IMR-90 (cell line): ENCODE data around the gene ADGRA3. TPM values are rescaled to one million over a fixed set of nuclear protein-coding genes. Genes with fewer than 3 reads are reported as not detected.

Source experiments
- ATAC-seq: fragments of 200-7000 bp; cut with Tn5 transposase; 2 replicates; pipeline ENCODE4 v1.9.1; 2020; ENCODE audit warnings: low read depth, mild to moderate bottlenecking, moderate library complexity
- BruUV-seq: library from RNA; stranded (reverse); fragments of 400-500 nt; replicated peaks from 2 replicates; lab custom pipeline; 2021; lab: Mats Ljungman, UMichigan
- CTCF ChIA-PET: fragments of 300-600 bp; formaldehyde crosslinking; extraction: SDS; loops from one replicate; lab custom pipeline; 2021; ENCODE audit warnings: antibody characterized with exemption; lab: Yijun Ruan, JAX
- POLR2A ChIA-PET: fragments of 300-600 bp; sonication (Branson Sonifier 250); formaldehyde crosslinking; loops from one replicate; lab custom pipeline; 2022; ENCODE audit warnings: antibody characterized with exemption; ENCODE audit not compliant: unreplicated experiment; lab: Charles Lee
- DNase-seq: peaks from one replicate; pipeline ENCODE4 v3.0.0; 2013
- H2AFZ ChIP-seq: replicated peaks from 2 replicates; pipeline ENCODE3; 2013; ENCODE audit warnings: low read length, mild to moderate bottlenecking; ENCODE audit not compliant: poor library complexity
- H2AK5ac ChIP-seq: 2 replicates; pipeline ENCODE4 v1.6.1; 2013; ENCODE audit warnings: low read depth, low read length, inconsistent platforms
- H2AK9ac ChIP-seq: replicated peaks from 2 replicates; pipeline ENCODE3; 2013; ENCODE audit warnings: mild to moderate bottlenecking, low read depth, low read length, moderate library complexity; ENCODE audit not compliant: poor library complexity
- H2BK120ac ChIP-seq: 2 replicates; pipeline ENCODE4 v1.6.1; 2013; ENCODE audit warnings: low read depth, low read length, inconsistent platforms
- H2BK15ac ChIP-seq: 3 replicates; pipeline ENCODE4 v1.6.1; 2013; ENCODE audit warnings: low read depth, low read length, inconsistent platforms
- H2BK20ac ChIP-seq: 2 replicates; pipeline ENCODE4 v1.6.1; 2013; ENCODE audit warnings: low read depth, mild to moderate bottlenecking, inconsistent platforms, low read length, moderate library complexity
- H2BK5ac ChIP-seq: 2 replicates; pipeline ENCODE4 v1.6.1; 2013; ENCODE audit warnings: mild to moderate bottlenecking, low read depth, low read length, inconsistent platforms; ENCODE audit not compliant: poor library complexity, severe bottlenecking
- H3K14ac ChIP-seq: replicated peaks from 2 replicates; pipeline ENCODE4 v1.6.1; 2013; ENCODE audit warnings: low read depth, low read length, inconsistent platforms
- H3K18ac ChIP-seq: 2 replicates; pipeline ENCODE4 v1.6.1; 2013; ENCODE audit warnings: low read depth, low read length, control low read depth
- H3K23ac ChIP-seq: 2 replicates; pipeline ENCODE4 v1.6.1; 2013; ENCODE audit warnings: low read depth, low read length, inconsistent platforms
- H3K27ac ChIP-seq: 2 replicates; pipeline ENCODE4 v1.5.1; 2013; ENCODE audit warnings: mild to moderate bottlenecking, control low read depth, low read length; ENCODE audit not compliant: insufficient read depth
- H3K27me3 ChIP-seq: 2 replicates; pipeline ENCODE4 v1.6.1; 2013; ENCODE audit warnings: low read length; ENCODE audit not compliant: control insufficient read depth, insufficient read depth
- H3K36me3 ChIP-seq: 2 replicates; pipeline ENCODE4 v1.6.1; 2013; ENCODE audit warnings: low read length, mixed read lengths; ENCODE audit not compliant: control insufficient read depth, insufficient read depth
- H3K4ac ChIP-seq: 2 replicates; pipeline ENCODE4 v1.6.1; 2013; ENCODE audit warnings: low read depth, low read length, inconsistent platforms
- H3K4me1 ChIP-seq: 2 replicates; pipeline ENCODE4 v1.6.1; 2013; ENCODE audit warnings: low read length, mixed read lengths; ENCODE audit not compliant: control insufficient read depth, insufficient read depth
- H3K4me2 ChIP-seq: 2 replicates; pipeline ENCODE4 v1.6.1; 2013; ENCODE audit warnings: low read depth, mild to moderate bottlenecking, control low read depth, low read length, moderate library complexity
- H3K4me3 ChIP-seq: 2 replicates; pipeline ENCODE4 v1.5.1; 2013; ENCODE audit warnings: low read depth, mild to moderate bottlenecking, control low read depth, low read length, moderate library complexity; ENCODE audit not compliant: insufficient read depth
- H3K56ac ChIP-seq: 2 replicates; pipeline ENCODE4 v1.6.1; 2013; ENCODE audit warnings: low read length, inconsistent platforms; ENCODE audit not compliant: insufficient read depth; ENCODE audit errors: extremely low read depth
- H3K79me1 ChIP-seq, 2 experiments: 2 replicates each; pipeline ENCODE4 v1.6.1; 2013; ENCODE audit warnings: low read length in 2 of 2, inconsistent platforms in 1 of 2, low read depth in 1 of 2
- H3K9ac ChIP-seq: 2 replicates; pipeline ENCODE4 v1.6.1; 2013; ENCODE audit warnings: low read depth, low read length, control low read depth
- H3K9me1 ChIP-seq: 2 replicates; pipeline ENCODE4 v1.6.1; 2013; ENCODE audit warnings: low read length, inconsistent platforms; ENCODE audit not compliant: insufficient read depth
- H3K9me3 ChIP-seq: 2 replicates; pipeline ENCODE4 v1.6.1; 2013; ENCODE audit warnings: low read length; ENCODE audit not compliant: control insufficient read depth, insufficient read depth
- H4K20me1 ChIP-seq: 2 replicates; pipeline ENCODE4 v1.6.1; 2013; ENCODE audit warnings: low read length, inconsistent platforms; ENCODE audit not compliant: insufficient read depth
- H4K5ac ChIP-seq: 2 replicates; pipeline ENCODE4 v1.6.1; 2013; ENCODE audit warnings: mild to moderate bottlenecking, low read depth, low read length, control low read depth
- H4K8ac ChIP-seq, 2 experiments: 2 replicates each; pipeline ENCODE4 v1.6.1; 2013; ENCODE audit warnings: low read depth in 2 of 2, low read length in 2 of 2, control low read depth in 1 of 2, inconsistent platforms in 1 of 2
- H4K91ac ChIP-seq: 2 replicates; pipeline ENCODE4 v1.6.1; 2013; ENCODE audit warnings: low read depth, low read length, inconsistent platforms; ENCODE audit not compliant: insufficient read depth
- CTCF ChIP-seq: conservative IDR thresholded peaks from 2 replicates; pipeline ENCODE4 v1.5.1; 2012; ENCODE audit warnings: mild to moderate bottlenecking, low read depth, low read length, improper control_type of control experiment
- ELK1 ChIP-seq: fragments of 150-350 bp; IDR thresholded peaks from 2 replicates; pipeline ENCODE4 v1.6.1; 2016; ENCODE audit warnings: low read depth, mild to moderate bottlenecking, low read length, moderate library complexity, borderline replicate concordance
- NFE2L2 ChIP-seq: fragments of 150-350 bp; IDR thresholded peaks from 2 replicates; pipeline ENCODE4 v1.6.1; 2016; ENCODE audit warnings: low read depth, mild to moderate bottlenecking, low read length
- POLR2A ChIP-seq: IDR thresholded peaks from 2 replicates; pipeline ENCODE4 v1.6.1; 2012; ENCODE audit warnings: mild to moderate bottlenecking, low read depth, low read length
- SMC3 ChIP-seq: fragments of 150-350 bp; IDR thresholded peaks from 2 replicates; pipeline ENCODE4 v1.6.1; 2016; ENCODE audit warnings: low read depth, mild to moderate bottlenecking, antibody characterized with exemption, low read length, moderate library complexity
- USF2 ChIP-seq: fragments of 150-350 bp; IDR thresholded peaks from 2 replicates; pipeline ENCODE4 v1.6.1; 2017; ENCODE audit warnings: mild to moderate bottlenecking, antibody characterized with exemption, low read length, low read depth
- WGBS, 2 experiments: methylation state at CpG; one replicate each; pipeline versions ENCODE4 v1.1.5 to v1.1.7; 2013; ENCODE audit warnings: missing lambda C conversion rate in 2 of 2; ENCODE audit not compliant: insufficient read length in 1 of 2; ENCODE audit errors: extremely low coverage in 2 of 2; 5-methylcytosine and 5-hydroxymethylcytosine counted together
- dilution Hi-C: fragments of 300-500 bp; cut with HindIII; formaldehyde crosslinking; loops from one replicate; pipeline ENCODE4 v1.14.3; 2018; ENCODE audit warnings: low sequenced_read_pairs; ENCODE audit not compliant: unreplicated experiment
- in situ Hi-C: fragments of 300-500 bp; cut with MboI; formaldehyde crosslinking; loops from 3 replicates; pipeline ENCODE4 v1.14.3; 2019; ENCODE audit warnings: low sequenced_read_pairs, inconsistent platforms, mixed read lengths
- intact Hi-C: fragments of 100-400 bp; cut with micrococcal nuclease; formaldehyde crosslinking; loops from 2 replicates; pipeline ENCODE4 v1.10.0; 2022
- polyA plus RNA-seq, 3 experiments: library from polyadenylated mRNA; depleted of rRNA; stranded (reverse); fragments of >200 nt; gene quantifications; 2 replicates each; pipeline ENCODE4 v1.2.3, GENCODE V29; 2012; ENCODE audit warnings: low replicate concordance in 1 of 3
- total RNA-seq: library from RNA; depleted of rRNA; stranded (reverse); fragments of >200 nt; gene quantifications from 2 replicates; pipeline ENCODE4 v1.2.3, GENCODE V29; 2012

Gene ADGRA3
- total and polyA plus RNA-seq, 2 of the 4 experiments (the other 2 are of a cell fraction) = 20.1 to 28.0 TPM

GRCh38 chr4:22554670-22555069 is 38.8 kb upstream of the ADGRA3 start:
- H2BK5ac ChIP-seq = no peak overlapping the region
- H2BK120ac ChIP-seq = no peak overlapping the region
- H3K23ac ChIP-seq = no peak overlapping the region
- H3K9ac ChIP-seq = no peak overlapping the region
- H3K4ac ChIP-seq = no peak overlapping the region
- no peaks in the 10 kb centered on the region for H3K9me3 ChIP-seq
- TF ChIP-seq ELK1 = no peak
- TF ChIP-seq CTCF = no peak
- TF ChIP-seq USF2 = no peak
- TF ChIP-seq POLR2A = no peak
- no peak for TF ChIP-seq NFE2L2
- no peak for TF ChIP-seq SMC3
- H3K27me3 ChIP-seq = peaks cover 2% of the 10 kb centered on the region; the same call in 1 of the 2 replicates
- POLR2A ChIA-PET = no interaction called here
- H3K79me1 ChIP-seq = no peaks in the 10 kb centered on the region
- no peak overlapping the region for H2BK20ac ChIP-seq
- H4K5ac ChIP-seq = no peak overlapping the region
- in situ Hi-C loops (no loop called here), intact Hi-C loops (no loop called here), dilution Hi-C loops (no loop called here)
- no peak for ATAC-seq
- H3K27ac ChIP-seq = no peak overlapping the region
- no peak overlapping the region for H2AFZ ChIP-seq
- H3K4me1 ChIP-seq = no peaks in the 10 kb centered on the region
- CTCF ChIA-PET = no interaction called here
- no peak overlapping the region for H3K56ac ChIP-seq
- H3K18ac ChIP-seq = no peak overlapping the region
- H2AK5ac ChIP-seq = no peak overlapping the region
- H2BK15ac ChIP-seq = no peak overlapping the region
- DNase-seq = no peak
- no peak overlapping the region for H3K4me3 ChIP-seq
- no peak overlapping the region for H2AK9ac ChIP-seq
- no TSS peak for BruUV-seq
- H4K8ac ChIP-seq = no peak overlapping the region
- H3K14ac ChIP-seq = no peak overlapping the region
- no peak overlapping the region for H3K4me2 ChIP-seq
- H3K36me3 ChIP-seq = no peaks in the 10 kb centered on the region
- no CpG with 5 or more reads among the region's 2 CpGs for WGBS, 2 experiments
- no peaks in the 10 kb centered on the region for H4K20me1 ChIP-seq
- no peaks in the 10 kb centered on the region for H3K9me1 ChIP-seq
- H4K91ac ChIP-seq = no peak overlapping the region
